GM19035 (cell line): Measurements from ENCODE around the gene CEP85.
A peak's percentile ranks its signal among the peaks of the same experiment; 100 is the strongest.
"Not testable (repeated sequence)": the region's sequence is repeated elsewhere in the genome, so short reads cannot be mapped to it uniquely, and the experiment has no call there.

Source experiments
- ATAC-seq: cut with Tn5 transposase; IDR thresholded peaks from one replicate; pipeline ENCODE4 v1.9.1; 2021; ENCODE audit not compliant: unreplicated experiment

Gene CEP85

DNA sequence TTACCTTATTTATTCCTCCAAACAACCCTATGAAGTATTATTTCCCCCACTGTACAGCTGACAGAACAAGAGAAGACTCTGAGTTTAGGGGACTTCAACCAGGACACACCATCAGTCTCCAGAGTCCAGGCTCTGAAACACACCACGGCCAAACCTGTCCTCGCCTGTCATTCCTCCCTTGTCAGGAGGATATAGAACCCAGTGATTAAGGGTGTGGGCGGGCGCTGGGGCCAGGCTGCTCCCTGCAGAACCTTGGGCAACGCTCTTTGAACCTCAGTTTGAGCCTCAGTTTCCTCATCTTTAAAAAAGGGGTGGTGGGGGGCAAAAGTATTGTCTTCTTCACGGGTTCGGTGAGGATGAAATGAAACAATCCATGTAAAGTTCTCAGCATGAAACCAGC is 9.4 kb upstream of the CEP85 start:
- ATAC-seq: no peak

DNA sequence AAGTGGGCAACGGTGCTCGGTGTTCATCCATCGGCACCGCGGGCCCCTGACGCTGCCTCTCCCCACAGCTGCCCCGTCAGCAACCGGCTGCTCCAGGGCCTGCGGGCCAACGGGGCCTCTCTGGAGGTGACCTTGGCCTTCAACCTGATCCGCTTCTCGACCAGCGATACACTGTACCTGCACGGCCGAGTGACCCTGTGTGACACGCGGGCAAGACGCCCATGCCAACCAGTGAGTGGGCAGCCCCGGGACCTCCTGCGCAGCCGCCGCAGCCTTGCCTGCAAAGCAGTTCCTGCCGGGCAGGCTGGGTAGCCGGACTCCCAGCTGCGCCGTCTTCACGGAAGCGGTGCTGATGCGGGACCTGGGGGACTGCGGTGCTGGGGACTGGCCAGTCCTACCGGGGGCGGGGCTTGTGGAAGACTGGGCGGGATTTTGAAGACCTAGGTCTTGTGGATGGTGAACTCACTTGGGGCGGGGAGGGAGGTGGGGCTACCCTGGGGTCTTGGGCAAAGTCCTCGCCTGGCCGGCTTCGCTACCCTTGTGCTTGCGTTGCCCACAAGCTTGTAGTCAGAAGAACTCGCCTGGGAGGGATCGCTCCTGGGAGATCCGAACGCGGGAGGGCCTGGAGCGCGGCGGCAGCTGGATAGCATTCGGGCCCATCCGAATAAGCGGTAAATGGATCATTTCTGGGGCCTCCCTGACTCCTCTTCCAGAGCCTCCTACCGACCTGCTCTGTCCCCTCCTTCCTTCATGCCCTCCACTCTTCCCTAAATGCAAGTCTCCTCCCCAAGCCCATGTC is 8.8 kb upstream of the CEP85 start:
- no peak for ATAC-seq

DNA sequence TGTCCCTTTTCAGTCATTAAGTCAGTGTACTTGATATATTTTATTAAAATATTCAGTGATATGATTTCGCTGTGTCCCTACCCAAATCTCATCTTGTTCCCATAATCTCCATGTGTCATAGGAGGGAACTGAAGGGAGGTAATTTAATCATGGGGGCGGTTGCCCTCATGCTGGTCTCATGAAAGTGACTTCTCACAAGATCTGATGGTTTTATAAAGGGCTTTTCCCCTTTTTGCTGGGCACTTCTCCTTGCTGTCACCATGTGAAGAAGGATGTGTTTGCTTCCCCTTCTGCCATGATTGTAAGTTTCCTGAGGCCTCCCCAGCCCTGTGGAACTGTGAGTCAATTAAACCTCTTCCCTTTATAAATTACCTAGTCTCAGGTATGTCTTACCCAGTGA is 3.3 kb upstream of the CEP85 start:
- ATAC-seq: not testable (repeated sequence)

DNA sequence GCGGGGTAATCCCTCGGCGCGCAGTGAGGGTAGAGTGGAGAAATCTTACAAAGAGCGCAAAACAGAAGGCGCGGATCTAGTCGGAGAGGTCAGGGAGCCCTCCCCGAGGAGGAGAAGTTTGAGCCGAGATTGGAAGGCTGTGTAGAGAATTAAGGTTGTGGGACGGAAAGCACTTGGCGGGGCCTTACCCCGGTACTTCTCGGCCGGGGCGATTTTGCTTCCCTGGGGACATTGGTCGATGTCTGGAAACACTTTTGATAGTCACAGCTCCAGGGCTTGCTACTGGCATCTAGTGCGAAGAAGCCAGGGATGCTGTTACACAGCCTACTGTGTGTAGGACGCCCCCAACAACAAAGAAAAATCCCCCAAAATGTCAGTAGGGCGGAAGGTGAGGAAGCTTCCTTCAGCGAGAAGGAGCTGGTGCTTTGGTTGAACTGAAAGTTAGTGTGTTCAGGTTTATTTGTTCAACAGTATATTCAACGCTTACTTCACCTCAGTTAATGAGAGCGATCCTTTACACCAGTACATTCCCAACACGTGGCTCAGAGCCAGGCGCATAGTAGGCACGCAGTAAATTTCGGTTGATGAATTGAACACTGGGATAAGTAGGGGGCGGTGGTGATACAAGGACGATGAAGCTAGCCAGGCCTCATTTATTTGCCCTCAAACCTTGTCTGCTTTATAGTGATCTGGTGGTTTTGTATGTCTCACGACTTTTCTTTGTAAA is 807 bp downstream of the CEP85 start:
- ATAC-seq: peak; percentile 2

DNA sequence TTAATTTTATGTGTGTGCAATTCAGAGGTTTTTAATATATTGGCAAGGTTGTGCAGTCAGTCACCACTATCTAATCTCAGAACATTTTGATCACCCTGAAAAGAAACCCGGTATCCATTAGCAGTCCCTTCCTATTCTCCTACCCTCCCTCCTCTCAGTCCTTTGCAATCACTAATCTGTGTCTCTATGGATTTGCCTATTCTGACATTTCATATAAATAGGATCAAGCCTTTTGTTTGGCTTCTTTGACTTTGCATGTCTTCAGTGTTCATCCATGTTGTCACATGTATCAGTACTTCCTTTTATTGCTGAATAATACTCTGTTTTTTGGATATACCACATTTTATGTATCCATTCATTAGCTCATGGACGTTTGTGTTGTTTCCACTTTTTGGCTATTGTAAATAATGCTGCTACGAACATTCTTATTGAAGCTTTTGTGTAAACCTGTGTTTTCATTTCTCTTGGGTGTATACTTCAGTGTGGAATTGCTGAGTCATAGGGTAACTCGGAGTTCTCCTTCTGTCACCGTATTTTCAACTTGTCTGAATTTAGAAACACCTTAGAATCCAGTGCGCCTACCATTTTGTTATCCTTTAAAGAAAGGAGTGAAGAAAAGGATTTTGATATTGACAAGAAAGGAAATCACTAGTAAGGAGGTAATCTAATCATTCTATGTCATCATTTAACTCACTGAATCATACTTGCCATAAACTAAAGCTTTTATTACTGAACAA is 3.4 kb downstream of the CEP85 start:
- no peak for ATAC-seq

DNA sequence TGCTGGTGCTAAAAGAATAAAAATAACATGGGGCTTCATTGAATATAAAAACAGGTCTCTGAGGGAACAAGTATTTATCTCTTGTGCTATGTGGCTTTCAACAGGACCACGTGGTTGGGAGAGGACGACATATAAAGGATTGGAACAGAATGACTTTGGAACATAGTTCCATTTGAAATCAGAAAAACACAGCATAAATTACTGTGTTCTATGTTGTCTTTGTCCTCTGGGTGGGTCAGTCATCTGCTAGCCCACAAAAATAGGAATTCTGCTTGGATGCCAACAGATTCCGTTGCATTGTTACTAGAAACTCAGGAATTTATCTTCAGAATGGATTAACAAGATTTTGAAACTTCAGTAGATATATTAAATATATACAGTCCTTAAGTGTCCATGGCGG is 5.9 kb downstream of the CEP85 start:
- no peak for ATAC-seq

DNA sequence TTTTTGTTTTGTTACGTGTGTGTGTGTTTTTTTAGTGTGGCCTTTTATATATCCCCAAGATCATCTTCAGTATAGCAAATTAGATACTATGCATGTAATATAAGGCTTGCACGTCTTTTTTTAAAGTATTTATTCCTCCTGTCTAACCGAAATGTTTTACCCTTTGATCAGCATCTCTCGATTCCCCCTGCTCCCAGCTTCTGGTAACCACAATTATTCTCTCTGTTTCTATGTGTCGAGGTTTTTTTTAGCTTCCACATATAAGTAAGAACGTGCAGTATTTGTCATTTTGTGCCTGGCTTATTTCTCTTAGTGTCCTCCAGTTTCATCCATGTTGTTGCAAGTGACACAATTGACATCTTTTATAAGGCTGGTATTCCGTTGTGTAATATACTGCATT is 18.7 kb downstream of the CEP85 start:
- no peak for ATAC-seq

DNA sequence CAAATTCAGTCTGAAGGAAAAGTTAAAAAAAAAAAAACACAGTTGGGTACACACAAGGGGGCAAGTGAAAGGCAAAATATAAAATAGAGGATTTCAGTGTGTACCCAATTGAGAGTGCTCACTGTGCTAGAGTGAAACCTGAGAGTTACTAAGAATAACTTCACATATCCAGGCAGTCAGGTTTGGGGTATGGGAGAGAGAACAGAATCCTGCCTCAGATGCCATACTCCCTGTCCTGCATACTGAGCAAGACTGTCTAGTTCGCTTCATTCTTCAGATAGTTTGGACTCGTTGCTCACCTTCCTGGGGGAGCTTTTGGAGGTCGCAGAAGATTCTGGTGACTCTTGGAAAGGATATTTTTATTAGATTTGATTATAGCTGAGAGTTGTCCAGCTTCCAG is 20.4 kb downstream of the CEP85 start:
- ATAC-seq: no peak

DNA sequence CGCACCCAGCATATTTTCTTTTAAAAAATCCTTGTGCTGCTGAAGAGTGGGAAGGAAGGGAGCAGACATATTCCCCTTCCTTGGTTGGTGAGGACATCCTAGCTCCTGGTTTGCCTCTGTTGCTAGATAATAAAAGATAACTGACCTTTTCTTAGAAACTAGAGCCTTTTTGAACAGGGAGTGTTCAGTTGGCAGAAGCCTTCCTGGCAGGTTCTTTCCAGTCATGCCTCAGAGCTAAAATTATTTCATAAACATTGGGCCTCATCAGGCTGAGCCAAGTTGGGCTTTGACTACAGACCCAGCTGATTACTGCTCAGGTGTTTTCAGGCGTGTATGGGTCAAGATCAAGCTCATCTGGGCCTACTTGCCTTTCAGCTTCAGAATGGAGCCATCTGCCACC is 23.2 kb downstream of the CEP85 start:
- no peak for ATAC-seq

DNA sequence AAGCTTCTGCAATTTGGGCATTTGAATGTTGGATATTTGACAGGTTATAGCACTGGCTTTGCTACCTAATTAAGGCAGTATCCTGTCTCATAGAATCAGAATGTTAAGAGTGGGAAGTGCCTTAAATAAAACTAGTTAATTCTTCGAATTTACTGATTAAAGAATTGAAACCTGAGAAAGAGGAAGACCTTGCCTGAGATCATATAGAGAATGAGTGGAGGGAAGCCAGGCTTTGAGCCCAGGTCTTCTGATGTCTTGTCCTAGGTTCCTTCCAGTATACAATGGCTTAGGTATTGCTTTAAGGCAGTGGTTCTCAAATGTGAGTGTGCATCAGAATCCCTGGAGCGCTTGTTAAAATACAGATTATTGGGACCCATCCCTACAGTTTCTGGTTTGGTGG is 25.0 kb downstream of the CEP85 start:
- no peak for ATAC-seq

DNA sequence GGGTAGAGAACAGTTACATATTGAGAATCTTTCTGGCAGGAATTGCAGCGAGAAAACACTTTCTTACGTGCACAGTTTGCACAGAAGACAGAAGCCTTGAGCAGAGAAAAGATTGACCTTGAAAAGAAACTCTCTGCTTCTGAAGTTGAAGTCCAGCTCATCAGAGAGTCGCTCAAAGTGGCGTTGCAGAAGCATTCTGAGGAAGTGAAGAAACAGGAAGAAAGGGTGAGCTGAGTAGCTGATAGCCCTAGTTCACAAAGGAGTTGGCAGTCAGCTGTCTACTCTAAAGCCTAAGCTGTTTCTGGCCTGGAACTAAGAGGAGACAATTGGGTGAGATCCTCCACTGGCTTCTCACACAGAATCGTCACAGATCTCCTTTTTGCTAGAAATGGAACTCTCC is 25.6 kb downstream of the CEP85 start:
- no peak for ATAC-seq

DNA sequence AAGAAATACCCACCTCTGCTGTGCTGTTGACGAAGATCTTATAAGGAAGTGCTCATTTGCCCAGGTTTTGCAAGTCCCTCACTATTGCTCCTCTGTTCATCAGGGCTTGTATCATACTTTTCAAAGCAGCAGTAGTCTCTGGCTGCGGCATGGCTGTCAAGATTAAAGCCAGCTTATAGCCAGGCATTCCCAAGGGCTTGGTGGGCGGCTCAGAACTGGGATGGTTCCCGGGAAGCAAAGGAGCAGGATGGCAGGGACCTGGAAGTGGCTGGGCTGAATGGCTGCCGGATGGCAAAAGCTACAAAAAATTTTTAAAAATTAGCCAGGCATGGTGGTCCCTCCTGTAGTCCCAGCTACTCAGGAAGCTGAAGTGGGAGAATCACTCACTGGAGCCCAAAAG is 29.2 kb downstream of the CEP85 start:
- no peak for ATAC-seq

DNA sequence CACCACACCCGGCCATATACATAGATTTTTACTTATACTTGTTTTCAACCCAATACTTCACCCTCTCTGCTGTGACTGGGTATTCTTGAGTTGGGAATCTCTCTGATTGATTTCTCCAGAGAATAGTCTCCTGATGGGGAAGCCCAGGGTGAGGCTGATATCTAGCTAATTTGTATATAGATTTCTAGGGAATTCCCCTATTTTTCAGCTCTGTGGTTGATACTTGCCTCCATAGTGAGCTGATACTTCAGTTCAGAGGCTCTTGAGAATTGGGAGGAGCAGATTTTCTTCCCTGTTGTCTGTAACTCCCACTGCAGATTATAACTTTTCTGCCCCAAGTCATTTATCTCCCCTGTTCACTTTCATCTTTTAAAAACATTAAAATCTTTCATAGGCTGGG is 31.4 kb downstream of the CEP85 start:
- no peak for ATAC-seq

DNA sequence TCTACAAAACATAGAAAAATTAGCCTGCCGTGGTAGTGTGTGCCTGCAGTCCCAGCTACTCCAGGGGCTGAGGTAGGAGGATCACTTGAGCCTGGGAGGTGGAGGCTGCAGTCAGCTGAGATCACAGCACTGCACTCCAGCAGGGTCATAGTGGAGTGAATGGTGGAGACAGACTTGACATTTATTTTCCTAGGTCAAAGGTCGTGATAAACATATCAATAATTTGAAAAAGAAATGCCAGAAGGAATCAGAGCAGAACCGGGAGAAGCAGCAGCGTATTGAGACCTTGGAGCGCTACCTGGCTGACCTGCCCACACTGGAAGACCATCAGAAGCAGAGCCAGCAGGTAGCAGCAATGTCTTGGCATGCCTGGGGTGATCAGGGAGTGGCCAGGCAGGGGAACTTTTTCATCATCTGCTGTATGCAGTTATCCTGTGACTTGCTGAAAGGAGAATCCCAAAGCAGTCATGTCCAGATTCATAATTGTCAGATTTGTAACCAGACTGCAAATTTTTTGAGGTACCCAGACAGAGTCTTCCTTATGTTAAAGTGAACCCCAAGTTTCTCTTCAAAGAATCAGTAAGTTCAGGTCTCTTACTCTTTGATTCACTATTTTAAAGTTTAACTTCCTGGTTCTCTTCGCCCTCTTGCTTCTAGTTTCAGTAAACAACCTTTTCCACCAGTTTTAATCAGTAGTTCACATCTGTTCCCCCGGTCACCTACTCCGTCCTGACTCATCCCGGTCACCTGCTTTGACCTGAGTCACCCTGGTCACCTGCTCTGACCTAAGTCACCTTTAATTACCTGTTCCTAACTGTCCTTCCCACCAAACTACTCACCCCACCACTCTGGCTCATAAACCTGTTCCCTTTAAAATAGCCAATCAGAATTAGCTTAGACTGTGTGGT is 34.5 kb downstream of the CEP85 start:
- ATAC-seq: no peak

DNA sequence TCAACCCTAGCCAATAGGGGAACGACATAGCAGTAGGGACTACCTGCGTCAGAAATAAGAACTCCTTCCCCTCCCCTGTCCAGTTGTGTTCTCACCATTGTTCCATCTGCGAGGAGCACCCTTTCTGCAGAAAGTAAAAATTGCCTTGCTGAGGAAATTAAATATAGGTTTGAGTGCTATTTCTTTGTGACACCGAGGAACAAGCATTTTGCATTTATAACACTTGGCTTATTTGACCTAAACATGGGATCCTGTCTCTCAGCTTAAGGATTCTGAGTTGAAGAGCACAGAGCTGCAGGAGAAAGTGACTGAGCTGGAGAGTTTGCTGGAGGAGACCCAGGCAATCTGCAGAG is 35.2 kb downstream of the CEP85 start:
- no peak for ATAC-seq

DNA sequence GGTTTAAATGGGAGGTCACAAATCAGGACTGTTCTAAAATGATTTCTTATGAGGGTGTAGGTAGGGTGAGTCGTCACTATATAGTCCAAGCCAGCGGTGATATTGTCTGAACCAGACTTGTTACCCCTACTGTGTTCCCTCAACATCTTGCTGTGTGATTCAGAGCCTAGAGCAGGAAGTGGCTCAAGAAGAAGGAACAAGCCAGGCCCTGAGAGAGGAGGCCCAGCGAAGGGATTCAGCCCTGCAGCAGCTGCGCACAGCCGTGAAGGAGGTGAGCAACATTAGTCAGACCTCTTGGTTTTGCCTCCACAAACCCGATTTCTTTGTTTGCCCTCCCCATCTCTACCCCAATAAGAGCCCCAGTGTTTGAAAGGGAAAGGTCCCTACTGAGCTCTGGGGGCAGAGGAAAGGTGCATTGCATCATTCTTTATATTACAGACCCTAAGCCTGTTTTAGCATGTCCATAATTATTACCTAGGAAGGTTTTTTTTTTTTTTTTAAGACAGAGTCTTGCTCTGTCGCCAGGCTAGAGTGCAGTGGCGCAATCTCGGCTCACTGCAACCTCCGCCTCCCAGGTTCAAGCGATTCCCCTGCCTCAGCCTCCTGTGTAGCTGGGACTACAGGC is 40.9 kb downstream of the CEP85 start:
- ATAC-seq: no peak

DNA sequence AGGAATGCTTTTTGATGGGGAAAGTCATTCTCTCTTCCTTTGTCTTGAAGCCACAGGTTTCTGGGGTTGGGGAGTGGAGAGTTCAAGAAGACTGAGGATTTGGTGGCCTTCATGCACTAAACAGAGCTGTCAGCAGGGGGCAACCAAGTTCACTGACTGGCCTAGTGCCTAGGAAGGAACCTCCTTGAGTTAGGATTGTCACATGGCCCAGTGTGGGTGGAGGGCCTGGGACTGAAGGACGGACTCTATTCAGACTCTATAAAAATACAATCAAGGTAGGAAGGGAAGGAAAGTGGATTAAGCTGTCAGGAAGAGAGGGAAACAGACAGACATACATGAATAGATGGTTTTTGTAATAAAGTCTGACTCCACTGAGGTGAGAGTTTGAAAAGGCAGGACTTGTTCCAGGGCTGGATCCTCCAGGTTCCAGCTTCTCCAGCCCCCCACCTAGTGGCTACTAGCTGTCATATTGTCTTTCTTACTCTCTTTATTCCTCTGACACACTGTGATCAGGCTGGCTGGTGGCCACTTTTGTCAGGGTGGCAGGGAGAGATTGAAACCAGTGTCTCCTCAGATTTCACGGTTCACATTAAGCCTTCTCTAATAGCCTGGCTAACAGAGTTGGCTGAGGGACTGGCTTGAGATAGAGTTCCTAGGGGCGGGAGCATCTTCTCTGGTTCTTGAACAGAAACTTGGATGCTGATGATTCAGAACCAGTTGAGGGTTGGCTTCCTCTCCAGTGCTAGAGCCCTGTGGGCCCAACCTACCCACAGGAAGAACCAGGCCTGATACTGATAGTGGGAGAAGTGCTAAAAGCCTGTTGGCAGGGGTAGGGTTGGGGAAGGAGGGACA is 41.8 kb downstream of the CEP85 start:
- ATAC-seq: no peak

DNA sequence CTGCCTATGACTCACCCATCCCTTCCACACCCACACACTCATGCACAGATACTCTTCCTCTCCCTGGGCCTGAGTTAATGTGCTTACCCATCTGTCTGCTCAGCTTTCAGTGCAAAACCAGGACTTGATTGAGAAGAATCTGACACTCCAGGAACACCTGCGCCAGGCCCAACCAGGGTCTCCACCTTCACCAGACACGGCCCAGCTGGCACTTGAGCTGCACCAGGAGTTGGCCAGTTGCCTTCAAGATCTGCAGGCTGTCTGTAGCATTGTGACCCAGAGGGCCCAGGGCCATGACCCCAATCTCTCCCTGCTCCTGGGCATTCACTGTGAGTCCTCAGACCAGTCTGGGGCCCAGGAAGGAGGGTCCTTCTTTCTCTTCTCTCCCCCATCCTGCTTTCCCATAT is 42.4 kb downstream of the CEP85 start:
- no peak for ATAC-seq

DNA sequence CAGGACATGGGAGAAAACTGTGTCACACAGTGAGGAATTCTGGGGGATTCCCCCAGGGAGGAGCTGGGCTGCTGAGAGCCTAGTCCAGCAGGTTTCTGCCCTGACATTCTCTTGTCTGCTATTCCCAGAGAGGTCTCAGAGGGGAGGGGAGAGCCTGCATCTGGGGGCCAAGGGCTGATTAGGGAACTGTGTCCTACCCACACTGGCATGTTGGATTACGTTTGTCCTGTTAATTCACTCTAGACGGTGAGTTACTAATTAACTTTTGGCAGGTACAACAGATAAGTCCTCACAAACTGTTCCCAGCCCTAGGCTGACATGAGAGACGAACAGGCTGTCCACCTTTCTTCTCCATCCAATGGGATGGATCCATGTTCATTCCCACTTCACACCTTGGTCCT is 43.3 kb downstream of the CEP85 start:
- no peak for ATAC-seq

DNA sequence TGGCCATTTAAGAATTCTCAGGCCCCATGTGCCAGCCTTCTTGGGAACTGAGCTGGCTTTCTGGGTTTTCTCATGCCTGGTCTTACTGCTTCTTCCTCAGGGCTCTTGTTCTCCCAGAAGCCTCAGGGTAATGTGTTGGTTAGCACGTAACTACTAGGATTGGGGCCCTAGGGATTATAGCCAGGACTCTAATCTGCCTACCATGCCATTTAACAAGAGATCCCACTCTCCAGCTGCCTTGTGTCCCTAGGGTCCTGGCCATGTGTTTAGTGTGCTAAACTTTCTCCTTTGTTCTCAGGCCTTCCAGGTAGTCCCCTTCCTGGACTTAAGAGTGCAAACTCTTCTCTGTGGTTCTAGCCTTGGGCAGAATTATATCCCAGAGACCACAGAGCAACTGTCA is 43.7 kb downstream of the CEP85 start:
- ATAC-seq: no peak
